ENCODE results near the gene VRK1.

DNA sequence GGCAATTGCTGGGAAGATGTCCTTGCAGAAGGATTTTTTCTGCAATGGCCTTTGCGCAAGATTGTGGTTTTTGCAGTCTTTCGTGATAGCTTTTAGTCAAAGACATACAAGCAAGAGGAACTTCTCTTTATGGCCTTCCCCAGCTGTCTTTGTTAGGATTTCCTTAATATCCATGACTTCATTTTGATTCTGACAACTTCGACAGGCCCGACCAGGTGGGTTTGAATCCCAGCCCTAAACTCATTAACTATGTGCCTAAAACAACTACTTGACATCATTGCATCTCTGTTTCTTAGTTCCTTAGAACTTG is 13.3 kb upstream of the VRK1 start:
- TF ChIP-seq, protein P1, sequence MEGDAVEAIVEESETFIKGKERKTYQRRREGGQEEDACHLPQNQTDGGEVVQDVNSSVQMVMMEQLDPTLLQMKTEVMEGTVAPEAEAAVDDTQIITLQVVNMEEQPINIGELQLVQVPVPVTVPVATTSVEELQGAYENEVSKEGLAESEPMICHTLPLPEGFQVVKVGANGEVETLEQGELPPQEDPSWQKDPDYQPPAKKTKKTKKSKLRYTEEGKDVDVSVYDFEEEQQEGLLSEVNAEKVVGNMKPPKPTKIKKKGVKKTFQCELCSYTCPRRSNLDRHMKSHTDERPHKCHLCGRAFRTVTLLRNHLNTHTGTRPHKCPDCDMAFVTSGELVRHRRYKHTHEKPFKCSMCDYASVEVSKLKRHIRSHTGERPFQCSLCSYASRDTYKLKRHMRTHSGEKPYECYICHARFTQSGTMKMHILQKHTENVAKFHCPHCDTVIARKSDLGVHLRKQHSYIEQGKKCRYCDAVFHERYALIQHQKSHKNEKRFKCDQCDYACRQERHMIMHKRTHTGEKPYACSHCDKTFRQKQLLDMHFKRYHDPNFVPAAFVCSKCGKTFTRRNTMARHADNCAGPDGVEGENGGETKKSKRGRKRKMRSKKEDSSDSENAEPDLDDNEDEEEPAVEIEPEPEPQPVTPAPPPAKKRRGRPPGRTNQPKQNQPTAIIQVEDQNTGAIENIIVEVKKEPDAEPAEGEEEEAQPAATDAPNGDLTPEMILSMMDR (conservative IDR thresholded peaks at IDR 0.05; ENCODE audit: low read depth, low read length): no peak
- no peak for TF ChIP-seq EZH2 (IDR thresholded peaks at IDR 0.05; ENCODE audit: borderline replicate concordance, low read depth, low read length, poor library complexity, severe bottlenecking)

Data from A673 (cell line).